Mesodermal cell (in vitro differentiated cells): ENCODE results near the gene CRACR2A.

Source experiments
- H3K27ac ChIP-seq: 2 replicates; pipeline ENCODE4 v1.7.0; 2013; ENCODE audit warnings: mild to moderate bottlenecking, low read depth, low read length, moderate library complexity; ENCODE audit not compliant: severe bottlenecking
- H3K36me3 ChIP-seq: 2 replicates; pipeline ENCODE4 v1.7.1; 2013; ENCODE audit warnings: mild to moderate bottlenecking, low read length, moderate library complexity; ENCODE audit not compliant: control insufficient read depth, insufficient read depth
- H3K4me1 ChIP-seq: one replicate; pipeline ENCODE4 v1.7.1; 2013; ENCODE audit warnings: mild to moderate bottlenecking, low read length; ENCODE audit not compliant: insufficient read depth, control insufficient read depth, poor library complexity, severe bottlenecking
- H3K4me3 ChIP-seq: 2 replicates; pipeline ENCODE4 v1.7.0; 2013; ENCODE audit warnings: low read length, control low read depth, mild to moderate bottlenecking; ENCODE audit not compliant: insufficient read depth, poor library complexity, severe bottlenecking; ENCODE audit errors: extremely low read depth
- H3K9me3 ChIP-seq: 2 replicates; pipeline ENCODE4 v1.7.1; 2013; ENCODE audit warnings: mild to moderate bottlenecking, low read length, moderate library complexity; ENCODE audit not compliant: control insufficient read depth
- WGBS, 2 experiments: methylation state at CpG; one replicate each; pipeline ENCODE4 v1.1.5; 2013; ENCODE audit warnings: missing lambda C conversion rate in 2 of 2; ENCODE audit not compliant: insufficient coverage in 2 of 2; 5-methylcytosine and 5-hydroxymethylcytosine counted together

The CRACR2A gene

GRCh38 chr12:3723916-3724805, 28.7 kb downstream of the CRACR2A start:
- Histone ChIP-seq H3K36me3 (no peaks in the 10 kb centered on the region), H3K4me3 (no peak overlapping the region), H3K9me3 (peaks cover 8% of the 10 kb centered on the region), H3K27ac (no peak overlapping the region), H3K4me1 (peaks cover 4% of the 10 kb centered on the region)
- 88 to 94% methylated on average over 11 to 14 of the region's 14 CpGs for WGBS, 2 experiments

- Histone ChIP-seq H3K36me3 (no peaks in the 10 kb centered on the region), H3K27ac (no peak overlapping the region), H3K4me1 (no peaks in the 10 kb centered on the region), H3K4me3 (no peak overlapping the region), H3K9me3 (peaks cover 8% of the 10 kb centered on the region)
- WGBS, 2 experiments = 76 to 90% methylated on average over 2 to 6 of the region's 6 CpGs
These were observed 30.5 kb downstream of the CRACR2A start for GRCh38 chr12:3722368-3722767.

GRCh38 chr12:3720772-3721171, 32.1 kb downstream of the CRACR2A start:
- 83% methylated on average over 3 of the region's 4 CpGs; no CpG with 5 or more reads in 1 of the 2 experiments for WGBS, 2 experiments

GRCh38 chr12:3718100-3718499, 34.8 kb downstream of the CRACR2A start:
- no peak overlapping the region for H3K4me3 ChIP-seq
- H3K4me1 ChIP-seq = no peaks in the 10 kb centered on the region
- no peak overlapping the region for H3K27ac ChIP-seq
- 90 to 100% methylated on average over 1 to 4 of the region's 4 CpGs for WGBS, 2 experiments
- peaks cover 8% of the 10 kb centered on the region for H3K9me3 ChIP-seq
- H3K36me3 ChIP-seq = no peaks in the 10 kb centered on the region

More at GRCh38 chr12:3720772-3721171, 32.1 kb downstream of the CRACR2A start:
- no peak overlapping the region for H3K27ac ChIP-seq
- no peaks in the 10 kb centered on the region for H3K36me3 ChIP-seq
- no peak overlapping the region for H3K4me3 ChIP-seq
- H3K9me3 ChIP-seq = peaks cover 8% of the 10 kb centered on the region
- no peaks in the 10 kb centered on the region for H3K4me1 ChIP-seq

- peaks cover 6% of the 10 kb centered on the region for H3K9me3 ChIP-seq
- 93 to 96% methylated on average over 4 to 6 of the region's 9 CpGs for WGBS, 2 experiments
- no peaks in the 10 kb centered on the region for H3K4me1 ChIP-seq
These were observed 35.5 kb downstream of the CRACR2A start for GRCh38 chr12:3717283-3717898.

GRCh38 chr12:3715999-3716398, 36.9 kb downstream of the CRACR2A start:
- Histone ChIP-seq H3K4me1 (no peaks in the 10 kb centered on the region), H3K36me3 (no peaks in the 10 kb centered on the region), H3K27ac (no peak overlapping the region), H3K4me3 (no peak overlapping the region), H3K9me3 (no peaks in the 10 kb centered on the region)
- no CpG with 5 or more reads among the region's 1 CpG for WGBS, 2 experiments

More at GRCh38 chr12:3717283-3717898, 35.5 kb downstream of the CRACR2A start:
- Histone ChIP-seq H3K4me3 (no peak overlapping the region), H3K36me3 (no peaks in the 10 kb centered on the region), H3K27ac (no peak overlapping the region)

GRCh38 chr12:3713947-3714346, 39.0 kb downstream of the CRACR2A start:
- WGBS, 2 experiments = 92 to 100% methylated on average over 2 of the region's 2 CpGs
- H3K4me1 ChIP-seq = no peaks in the 10 kb centered on the region
- H3K9me3 ChIP-seq = no peaks in the 10 kb centered on the region
- no peak overlapping the region for H3K27ac ChIP-seq
- no peak overlapping the region for H3K4me3 ChIP-seq
- no peaks in the 10 kb centered on the region for H3K36me3 ChIP-seq

GRCh38 chr12:3713483-3713882, 39.4 kb downstream of the CRACR2A start:
- Histone ChIP-seq H3K4me1 (no peaks in the 10 kb centered on the region), H3K36me3 (no peaks in the 10 kb centered on the region), H3K27ac (no peak overlapping the region), H3K9me3 (no peaks in the 10 kb centered on the region), H3K4me3 (no peak overlapping the region)
- WGBS, 2 experiments = 44 to 50% methylated on average over 1 to 2 of the region's 4 CpGs

GRCh38 chr12:3712209-3712992, 40.5 kb downstream of the CRACR2A start:
- Histone ChIP-seq H3K4me1 (no peaks in the 10 kb centered on the region), H3K36me3 (no peaks in the 10 kb centered on the region), H3K27ac (no peak overlapping the region), H3K4me3 (no peak overlapping the region), H3K9me3 (no peaks in the 10 kb centered on the region)
- WGBS, 2 experiments = 75 to 85% methylated on average over 2 to 3 of the region's 3 CpGs

- Histone ChIP-seq H3K4me1 (no peaks in the 10 kb centered on the region), H3K4me3 (no peak overlapping the region), H3K36me3 (no peaks in the 10 kb centered on the region), H3K27ac (no peak overlapping the region), H3K9me3 (no peaks in the 10 kb centered on the region)
- WGBS, 2 experiments = 81 to 87% methylated on average over 4 of the region's 4 CpGs
These were observed 47.6 kb downstream of the CRACR2A start for GRCh38 chr12:3705354-3705675.
